Liver (tissue), 9 donors: ENCODE data around the gene CD8B. TPM values are rescaled to one million over a fixed set of nuclear protein-coding genes. Genes with fewer than 3 reads are reported as not detected.

Source experiments
- DNase-seq: peaks from one replicate; pipeline ENCODE4 v3.0.0-alpha.2; 2017; ENCODE audit warnings: low spot score
- H3K27ac ChIP-seq, 2 donors: one replicate each; pipeline ENCODE4 v1.7.0; 2013; ENCODE audit warnings: inconsistent platforms in 2 of 2, low read length in 2 of 2, control low read depth in 1 of 2, low read depth in 1 of 2, mild to moderate bottlenecking in 1 of 2
- H3K27me3 ChIP-seq, 4 donors: one replicate each; pipeline versions ENCODE4 v1.6.1 to v1.7.0; 2013; ENCODE audit warnings: low read length in 3 of 4, inconsistent platforms in 1 of 4, mild to moderate bottlenecking in 1 of 4, moderate library complexity in 1 of 4; ENCODE audit not compliant: control insufficient read depth in 4 of 4, insufficient read depth in 4 of 4
- H3K36me3 ChIP-seq, 4 donors: one replicate each; pipeline versions ENCODE4 v1.6.1 to v1.7.0; 2013; ENCODE audit warnings: low read length in 3 of 4, mild to moderate bottlenecking in 3 of 4, low read depth in 1 of 4, moderate library complexity in 1 of 4; ENCODE audit not compliant: control insufficient read depth in 4 of 4, insufficient read depth in 3 of 4
- H3K4me1 ChIP-seq, 4 donors: one replicate each; pipeline versions ENCODE4 v1.6.1 to v1.7.0; 2013; ENCODE audit warnings: low read length in 3 of 4, mild to moderate bottlenecking in 3 of 4, moderate library complexity in 1 of 4; ENCODE audit not compliant: control insufficient read depth in 4 of 4, insufficient read depth in 4 of 4
- H3K4me3 ChIP-seq, 3 donors: one replicate each; pipeline versions ENCODE4 v1.6.1 to v1.7.0; 2013; ENCODE audit warnings: low read length in 3 of 3, control low read depth in 1 of 3, low read depth in 1 of 3, mild to moderate bottlenecking in 1 of 3
- H3K9ac ChIP-seq, 2 donors: one replicate each; pipeline ENCODE4 v1.7.0; 2013; ENCODE audit warnings: low read length in 2 of 2, mild to moderate bottlenecking in 2 of 2, moderate library complexity in 2 of 2, control low read depth in 1 of 2, low read depth in 1 of 2
- H3K9me3 ChIP-seq, 4 donors: one replicate each; pipeline versions ENCODE4 v1.6.1 to v1.7.0; 2013; ENCODE audit warnings: low read length in 3 of 4; ENCODE audit not compliant: control insufficient read depth in 4 of 4
- ATF3 ChIP-seq: IDR thresholded peaks from 2 replicates; pipeline ENCODE4 v1.6.1; 2016; ENCODE audit warnings: antibody characterized with exemption
- CTCF ChIP-seq: fragments of 150-350 bp; IDR thresholded peaks from 2 replicates; pipeline ENCODE4 v1.5.1; 2017; ENCODE audit warnings: improper control_type of control experiment, low read depth, low read length; ENCODE audit not compliant: missing input control
- EGR1 ChIP-seq, 2 donors: IDR thresholded peaks; 2 replicates each; pipeline ENCODE4 v1.6.1; 2016 to 2018; ENCODE audit warnings: antibody characterized with exemption in 2 of 2, low read depth in 2 of 2
- FOXA1 ChIP-seq: IDR thresholded peaks from 2 replicates; pipeline ENCODE4 v1.6.1; 2016; ENCODE audit warnings: antibody characterized with exemption
- FOXA2 ChIP-seq: IDR thresholded peaks from 2 replicates; pipeline ENCODE4 v1.6.1; 2016; ENCODE audit warnings: antibody characterized with exemption
- GABPA ChIP-seq, 2 donors: IDR thresholded peaks in 1 of 2; conservative IDR thresholded peaks in 1 of 2; 2 replicates each; pipeline ENCODE4 v1.6.1; 2016; ENCODE audit warnings: antibody characterized with exemption in 2 of 2, mild to moderate bottlenecking in 1 of 2, moderate library complexity in 1 of 2
- HNF4A ChIP-seq, 2 donors: conservative IDR thresholded peaks; 2 replicates each; pipeline ENCODE4 v1.6.1; 2016; ENCODE audit warnings: antibody characterized with exemption in 2 of 2, mild to moderate bottlenecking in 2 of 2
- HNF4G ChIP-seq: IDR thresholded peaks from 2 replicates; pipeline ENCODE4 v1.6.1; 2016; ENCODE audit warnings: antibody characterized with exemption
- JUND ChIP-seq, 2 donors: IDR thresholded peaks; 2 replicates each; pipeline ENCODE4 v1.6.1; 2016; ENCODE audit warnings: antibody characterized with exemption in 2 of 2
- MAX ChIP-seq: IDR thresholded peaks from 2 replicates; pipeline ENCODE4 v1.6.1; 2016; ENCODE audit warnings: antibody characterized with exemption
- NR2F2 ChIP-seq: IDR thresholded peaks from 2 replicates; pipeline ENCODE4 v1.6.1; 2016; ENCODE audit warnings: antibody characterized with exemption
- RAD21 ChIP-seq, 2 donors: IDR thresholded peaks; 2 replicates each; pipeline ENCODE4 v1.6.1; 2016; ENCODE audit warnings: antibody characterized with exemption in 2 of 2, mild to moderate bottlenecking in 2 of 2
- REST ChIP-seq: IDR thresholded peaks from 2 replicates; pipeline ENCODE4 v1.6.1; 2016; ENCODE audit warnings: antibody characterized with exemption, mild to moderate bottlenecking
- RXRA ChIP-seq, 2 donors: IDR thresholded peaks; 2 replicates each; pipeline ENCODE4 v1.6.1; 2017 to 2018; ENCODE audit warnings: antibody characterized with exemption in 2 of 2, mild to moderate bottlenecking in 1 of 2
- SP1 ChIP-seq: IDR thresholded peaks from 2 replicates; pipeline ENCODE4 v1.6.1; 2018; ENCODE audit warnings: antibody characterized with exemption, mild to moderate bottlenecking
- TAF1 ChIP-seq: conservative IDR thresholded peaks from 2 replicates; pipeline ENCODE4 v1.6.1; 2016; ENCODE audit warnings: antibody characterized with exemption, mild to moderate bottlenecking
- YY1 ChIP-seq: IDR thresholded peaks from 2 replicates; pipeline ENCODE4 v1.6.1; 2016; ENCODE audit warnings: antibody characterized with exemption, mild to moderate bottlenecking
- ZBTB33 ChIP-seq: IDR thresholded peaks from 2 replicates; pipeline ENCODE4 v1.6.1; 2016; ENCODE audit warnings: antibody characterized with exemption
- WGBS: extraction: QIAGEN DNeasy Blood & Tissue Kit; methylation state at CpG from one replicate; pipeline ENCODE4 v1.1.7; 2013; 5-methylcytosine and 5-hydroxymethylcytosine counted together
- polyA plus RNA-seq, 2 donors: library from polyadenylated mRNA; stranded (reverse) in 1 of 2; unstranded in 1 of 2; fragments of 200-250 nt in 1 of 2; fragments of >200 nt in 1 of 2; fragmentation: Nextera tagmentation in 1 of 2; extraction: Ambion mirVana in 1 of 2; gene quantifications; one replicate each; pipeline versions ENCODE4 v1.2.1 to v1.2.3, GENCODE V29; 2013 to 2015
- total RNA-seq, 2 donors: library from RNA; depleted of rRNA; stranded (reverse); fragments of >200 nt; gene quantifications; one replicate each; pipeline ENCODE4 v1.2.3, GENCODE V29; 2014
- donor health status: healthy.
- donor health status: healthy.
- donor health status: healthy.
- donor health status: healthy.
- donor health status: healthy.

CD8B gene
- total and polyA plus RNA-seq, 4 donors: 0.17 to 1.0 (median 0.64) TPM

GRCh38 chr2:86790134-86790675 is 71.5 kb downstream of the CD8B start:
- peaks cover 0 to 10% (median 3%) of the 10 kb centered on the region in 4 donors for H3K27me3 ChIP-seq
- DNase-seq: no peak
- WGBS: 8% methylated on average over 40 of the region's 40 CpGs
- TF ChIP-seq JUND (IDR thresholded peaks at IDR 0.05) (no peak), HNF4G (no peak), ZBTB33 (no peak), CTCF (no peak), FOXA1 (no peak), GABPA (IDR thresholded peaks at IDR 0.05 in 1 of 2, conservative IDR thresholded peaks at IDR 0.05 in 1 of 2) (no peak), HNF4A (conservative IDR thresholded peaks at IDR 0.05) (no peak), ATF3 (no peak), YY1 (no peak), REST (no peak), MAX (no peak), EGR1 (IDR thresholded peaks at IDR 0.05; ENCODE audit: low read depth in 2 of 2) (no peak), TAF1 (no peak), NR2F2 (no peak), RXRA (IDR thresholded peaks at IDR 0.05) (no peak), FOXA2 (no peak), SP1 (no peak), RAD21 (IDR thresholded peaks at IDR 0.05) (no peak)
- no peak overlapping the region for H3K9ac ChIP-seq
- H3K27ac ChIP-seq: no peak overlapping the region
- peak overlapping the region in 1 of 3 donors; percentile 32 for H3K4me3 ChIP-seq
- H3K4me1 ChIP-seq: peaks cover 9 to 18% (median 12%) of the 10 kb centered on the region in 4 donors
- H3K9me3 ChIP-seq: no peaks in the 10 kb centered on the region
- no peaks in the 10 kb centered on the region for H3K36me3 ChIP-seq
